Activated CD4-positive, alpha-beta T cell treated with anti-CD3 and anti-CD28 coated beads, Interleukin-2, amount 50 U/mL, for 48 hours (primary cell): Measurements from ENCODE around the gene STX10.

Source experiments
- DNase-seq, 2 experiments: peaks; one replicate each; pipeline ENCODE4 v3.0.0-alpha.2; 2020

STX10 gene

GRCh38 chr19:13139633-13140311 lies 10.4 kb downstream of the STX10 start:
- no peak for DNase-seq

DNA sequence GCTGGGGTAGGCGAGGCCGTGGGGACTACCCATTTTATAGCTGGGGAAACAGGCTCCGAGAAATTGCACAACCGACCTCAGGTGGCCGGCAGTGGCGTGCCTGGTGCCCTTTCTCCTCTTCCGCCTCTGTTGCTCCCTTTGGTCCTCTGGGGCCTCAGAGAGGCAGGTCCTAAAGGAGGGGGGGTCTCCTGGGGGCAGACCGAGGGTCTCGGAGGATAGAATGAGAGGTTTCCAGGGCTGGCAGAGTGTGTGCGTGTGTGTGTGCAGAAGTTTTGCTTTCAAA lies 11.3 kb downstream of the STX10 start:
- no peak for DNase-seq

DNA sequence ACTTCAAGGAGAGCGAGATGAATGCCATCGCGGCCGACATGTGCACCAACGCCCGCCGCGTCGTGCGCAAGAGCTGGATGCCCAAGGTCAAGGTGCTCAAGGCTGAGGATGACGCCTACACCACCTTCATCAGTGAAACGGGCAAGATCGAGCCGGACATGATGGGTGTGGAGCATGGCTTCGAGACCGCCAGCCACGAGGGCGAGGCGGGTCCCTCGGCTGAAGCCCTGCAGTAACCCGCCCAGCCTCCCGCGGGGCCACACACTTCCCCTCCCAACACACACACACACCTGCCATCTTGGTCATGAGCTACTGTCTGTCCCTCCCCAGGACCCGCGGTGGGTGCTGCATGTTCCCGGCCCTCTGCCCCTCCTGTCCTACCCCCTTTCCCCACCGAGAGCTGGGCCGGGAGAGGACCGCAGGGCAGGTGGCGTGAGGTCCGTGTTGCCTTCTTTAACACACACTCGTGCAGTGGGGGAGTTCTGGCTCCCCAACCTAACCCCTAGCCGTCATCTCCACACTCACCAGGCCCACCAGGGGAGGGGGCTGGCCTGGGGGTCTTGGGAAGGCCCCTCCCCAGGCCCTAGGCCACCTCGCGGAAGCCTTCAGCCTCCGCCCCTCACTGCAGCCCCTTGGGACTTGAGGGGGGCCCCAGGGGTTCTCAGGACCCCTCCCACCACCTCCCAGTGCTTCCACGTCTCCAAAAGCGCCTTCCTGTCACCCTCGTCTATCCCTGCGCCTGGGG lies 11.8 kb downstream of the STX10 start:
- DNase-seq = no peak

- DNase-seq = no peak
These were observed 12.8 kb downstream of the STX10 start for GRCh38 chr19:13137290-13137794.

GRCh38 chr19:13135068-13136062 lies 14.8 kb downstream of the STX10 start:
- DNase-seq = no peak

DNA sequence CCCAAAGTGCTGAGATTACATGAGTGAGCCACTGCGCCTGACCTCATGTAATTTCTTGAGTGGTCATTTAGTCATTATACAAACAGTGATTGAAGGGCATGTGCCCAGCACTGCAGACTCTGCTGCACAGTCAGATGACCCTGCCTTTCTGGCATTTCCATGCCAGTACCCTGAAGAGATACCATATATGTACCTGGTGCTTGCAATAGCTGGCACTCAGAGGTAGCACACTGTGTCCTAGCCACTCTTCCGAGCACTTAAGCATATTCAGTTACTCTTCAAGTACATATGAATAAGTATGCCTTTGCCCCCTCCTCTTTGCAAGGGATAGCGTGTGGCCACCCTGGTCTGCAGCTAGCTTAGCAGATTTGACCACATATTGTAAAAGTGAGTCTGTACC lies 15.5 kb downstream of the STX10 start:
- DNase-seq = no peak

DNA sequence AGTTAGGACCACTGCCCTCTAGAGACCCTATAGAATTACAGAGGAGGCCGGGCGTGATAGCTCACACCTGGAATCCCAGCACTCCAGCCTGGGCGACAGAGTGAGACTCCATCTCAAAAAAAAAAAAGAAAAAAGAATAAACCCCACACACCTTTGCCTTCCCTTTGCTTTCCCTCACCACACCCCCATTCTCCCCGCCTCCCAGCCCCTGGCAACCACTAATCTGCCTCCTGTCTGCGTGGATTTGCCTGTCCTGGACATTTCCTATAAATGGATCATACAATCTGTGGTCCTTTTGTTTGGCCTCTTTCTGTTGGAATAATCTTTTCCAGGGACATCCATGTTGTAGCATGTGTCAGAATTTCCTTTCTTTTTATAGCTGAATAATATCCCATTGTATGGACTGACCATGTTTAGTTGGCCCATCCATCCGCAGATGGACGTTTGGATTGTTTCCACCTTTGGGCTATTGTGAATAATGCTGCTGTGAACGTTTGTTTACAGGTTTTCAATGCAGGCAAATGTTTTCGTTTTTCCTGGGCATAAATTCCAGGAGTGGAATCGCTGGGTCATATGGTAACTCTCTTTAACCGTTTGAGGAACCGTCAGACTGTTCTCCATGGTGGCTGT lies 16.8 kb downstream of the STX10 start:
- no peak for DNase-seq

DNA sequence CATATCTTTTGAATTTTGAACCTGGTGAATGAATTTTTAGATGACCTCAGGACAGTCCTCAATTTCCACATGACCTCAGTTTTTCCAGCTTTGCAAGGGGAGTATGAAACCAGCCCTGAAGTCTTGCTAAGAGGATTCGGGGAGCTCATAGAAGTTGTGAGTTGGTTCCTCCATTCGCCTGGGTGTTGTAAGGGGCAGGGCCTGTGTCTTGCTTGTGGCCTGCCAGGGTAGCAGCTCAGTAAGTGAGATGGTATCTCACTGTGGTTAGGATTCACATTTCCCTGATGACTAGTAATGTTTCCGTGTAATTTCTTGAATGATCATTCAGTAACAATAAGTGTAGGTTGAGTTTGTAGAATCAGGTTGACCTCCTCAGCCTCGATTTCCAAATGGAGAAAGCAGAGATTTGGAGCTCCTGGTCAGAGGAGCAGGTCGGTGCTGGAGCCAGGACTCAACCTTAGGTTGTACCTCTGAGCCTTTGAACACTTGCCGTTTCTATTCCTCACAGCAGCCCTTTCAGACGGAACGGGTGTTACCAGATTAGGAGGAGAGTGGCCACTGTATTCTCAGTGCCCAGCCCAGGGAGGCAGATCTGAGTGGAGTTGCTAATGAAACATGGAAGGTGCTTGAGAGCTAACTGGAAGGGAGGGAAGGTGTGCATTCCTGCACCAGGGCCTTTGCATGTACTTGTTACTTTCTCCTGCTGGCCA lies 17.5 kb downstream of the STX10 start:
- peak; percentile 70 to 80 for DNase-seq

DNA sequence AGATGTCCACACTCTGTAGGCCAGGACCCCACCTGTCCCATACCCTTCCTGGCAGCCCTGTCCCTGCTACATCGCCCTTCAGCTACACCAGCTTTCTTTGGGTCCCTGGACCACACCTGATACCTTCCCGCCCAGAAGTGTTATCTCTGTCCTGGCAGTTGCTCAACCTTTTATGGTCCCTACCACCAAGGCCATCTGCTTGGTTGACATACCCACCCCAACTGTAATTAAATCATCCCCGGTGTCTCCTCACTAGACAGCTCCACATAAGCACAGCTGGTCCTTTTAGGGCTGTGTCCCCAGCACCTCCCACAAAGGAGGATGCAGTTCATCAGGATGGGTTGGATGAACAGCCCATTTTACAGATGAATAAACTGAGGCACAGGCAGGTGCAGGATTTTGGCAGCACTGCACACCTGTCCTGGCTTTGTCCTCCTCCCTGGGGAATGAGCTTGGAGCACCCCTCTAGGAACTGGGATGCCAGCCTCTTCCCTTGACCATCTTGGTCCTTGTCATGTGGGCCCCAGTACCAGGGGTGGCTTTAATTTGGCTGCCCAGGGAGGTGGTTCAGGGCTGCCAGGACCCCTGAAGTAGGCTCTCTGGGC lies 19.2 kb downstream of the STX10 start:
- DNase-seq = no peak

- DNase-seq = no peak
These were observed 20.8 kb downstream of the STX10 start for GRCh38 chr19:13129384-13129783.

DNA sequence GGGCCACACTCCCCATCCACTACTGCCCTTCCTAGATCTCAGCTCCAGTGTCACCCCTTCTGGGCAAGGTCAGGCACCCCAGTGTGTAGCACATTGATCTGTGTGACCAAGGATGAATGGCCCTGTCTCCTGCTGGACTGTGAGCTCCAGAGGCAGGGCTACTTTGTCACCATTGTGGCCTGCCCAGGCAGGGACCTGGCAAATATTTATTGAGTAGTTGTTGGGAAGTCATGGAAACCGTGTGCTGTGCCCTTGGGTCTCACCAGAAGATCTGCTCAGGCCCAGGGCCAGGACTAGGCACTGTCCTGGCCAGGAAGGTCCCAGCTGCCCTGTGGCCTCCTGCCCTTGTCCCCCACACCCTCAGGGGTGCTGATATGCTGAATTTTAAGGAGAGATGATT lies 21.6 kb downstream of the STX10 start:
- no peak for DNase-seq

DNA sequence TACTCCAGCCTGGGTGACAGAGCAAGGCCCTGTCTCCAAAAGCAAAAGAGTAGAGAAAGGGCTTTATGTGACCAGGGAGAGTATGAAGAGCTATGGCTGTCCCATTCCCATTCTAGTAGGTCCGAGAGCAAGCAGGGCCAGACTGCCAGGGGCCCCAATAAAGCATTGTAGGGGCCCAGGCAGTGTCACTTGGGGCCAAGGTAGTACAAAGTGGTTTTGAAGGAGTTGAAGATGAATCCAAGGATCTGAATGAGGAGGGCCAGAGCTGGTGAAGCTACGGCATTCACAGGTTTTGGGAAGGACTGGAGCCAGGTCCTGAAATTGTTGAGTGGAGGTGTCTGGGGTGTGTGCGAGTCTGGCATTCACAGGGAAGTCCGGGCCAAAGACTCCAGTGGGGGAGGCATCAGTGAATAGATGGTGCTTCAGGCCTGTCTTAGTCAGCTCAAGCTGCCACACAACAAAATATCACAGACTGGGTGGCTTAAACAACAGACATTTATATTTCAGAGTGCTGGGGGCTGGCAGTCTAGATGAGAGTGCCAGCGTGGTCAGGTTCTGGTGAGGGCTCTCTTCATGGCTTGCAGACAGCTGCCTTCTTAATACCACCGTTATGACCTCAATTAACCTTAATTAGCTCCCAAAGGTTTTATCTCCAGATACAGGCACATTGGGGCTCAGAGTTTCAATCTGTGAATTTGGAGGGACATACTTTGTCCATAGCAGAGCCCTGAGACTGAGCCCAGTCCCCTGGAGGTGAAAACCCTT lies 22.2 kb downstream of the STX10 start:
- DNase-seq = no peak

- no peak for DNase-seq
These were observed 23.1 kb downstream of the STX10 start for GRCh38 chr19:13127051-13127450.

DNA sequence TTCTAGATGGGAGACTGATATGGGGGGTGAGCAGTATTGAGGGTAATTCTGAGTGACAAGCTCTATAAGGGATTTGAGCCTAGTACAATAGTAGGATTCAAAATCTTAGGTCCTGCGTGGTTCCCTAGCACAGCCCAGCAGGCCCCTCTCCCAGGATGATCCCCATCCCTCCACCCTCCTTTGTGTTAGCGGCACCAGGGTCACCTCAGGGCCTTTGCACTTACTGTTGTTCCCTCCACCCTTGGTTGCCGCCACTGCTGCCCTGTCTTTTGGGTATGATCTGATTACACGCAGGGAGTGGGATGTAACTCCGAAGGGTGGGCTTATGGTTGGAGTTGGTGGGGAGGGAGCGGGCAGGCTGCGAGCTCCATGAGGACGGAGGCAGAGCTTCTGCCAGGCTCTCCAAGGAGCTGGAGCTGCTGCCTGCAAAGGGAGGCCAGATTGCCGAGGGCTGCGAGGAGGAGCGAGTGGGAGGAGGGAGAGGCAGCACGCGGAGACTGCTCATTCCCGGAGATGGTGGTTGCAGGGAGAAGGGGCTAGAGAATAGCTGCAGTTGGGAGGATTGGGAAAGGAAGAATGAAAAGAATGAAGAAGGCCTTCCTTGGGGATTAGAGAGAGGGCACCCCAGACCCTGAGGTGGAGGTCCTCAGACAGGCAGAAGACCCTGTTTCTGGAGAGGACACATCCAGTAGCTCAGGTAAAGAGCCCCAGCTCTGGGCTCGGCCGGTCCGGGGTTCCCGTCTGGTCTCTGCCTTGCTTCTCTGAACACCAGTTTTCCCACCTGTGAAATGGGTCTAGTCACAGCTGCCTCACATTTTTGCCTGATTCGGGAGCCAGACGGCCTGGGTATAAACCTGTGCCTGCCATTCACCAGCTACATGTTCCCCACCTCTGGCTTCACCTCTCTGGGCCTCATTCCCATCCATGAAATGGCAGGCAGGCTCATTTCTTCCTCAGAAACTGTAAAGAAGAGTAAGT lies 26.9 kb downstream of the STX10 start:
- DNase-seq = no peak

DNA sequence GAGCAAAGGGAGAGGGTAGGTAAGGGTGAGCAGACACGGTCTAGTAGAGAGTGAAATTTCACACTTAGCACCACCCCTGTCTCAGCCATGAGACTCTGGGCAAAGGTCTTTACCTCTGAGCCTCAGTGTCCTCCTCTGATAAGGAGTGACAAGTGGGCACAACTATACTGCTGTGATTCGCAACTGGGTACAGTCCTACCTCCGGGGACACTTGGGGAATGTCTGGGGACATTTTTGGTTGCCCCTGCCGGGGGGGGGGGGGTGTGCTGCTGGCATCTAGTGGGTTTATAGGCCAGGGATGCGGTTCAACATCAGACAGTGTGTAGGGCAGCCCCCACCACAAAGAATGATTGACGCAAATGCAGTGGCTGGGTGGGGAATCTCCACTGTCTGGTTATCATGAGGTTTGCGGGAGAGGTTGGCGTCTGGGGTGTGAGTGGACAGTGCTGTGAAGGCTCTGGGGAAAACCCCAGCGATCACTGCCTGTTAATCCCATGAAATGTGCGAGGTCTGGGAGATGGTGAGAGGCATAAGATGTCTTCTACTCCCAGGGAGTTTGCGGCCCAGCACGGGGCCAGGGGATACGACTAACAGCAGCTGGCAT lies 27.8 kb downstream of the STX10 start:
- peak in 1 of 2 experiments; percentile 23 for DNase-seq

DNA sequence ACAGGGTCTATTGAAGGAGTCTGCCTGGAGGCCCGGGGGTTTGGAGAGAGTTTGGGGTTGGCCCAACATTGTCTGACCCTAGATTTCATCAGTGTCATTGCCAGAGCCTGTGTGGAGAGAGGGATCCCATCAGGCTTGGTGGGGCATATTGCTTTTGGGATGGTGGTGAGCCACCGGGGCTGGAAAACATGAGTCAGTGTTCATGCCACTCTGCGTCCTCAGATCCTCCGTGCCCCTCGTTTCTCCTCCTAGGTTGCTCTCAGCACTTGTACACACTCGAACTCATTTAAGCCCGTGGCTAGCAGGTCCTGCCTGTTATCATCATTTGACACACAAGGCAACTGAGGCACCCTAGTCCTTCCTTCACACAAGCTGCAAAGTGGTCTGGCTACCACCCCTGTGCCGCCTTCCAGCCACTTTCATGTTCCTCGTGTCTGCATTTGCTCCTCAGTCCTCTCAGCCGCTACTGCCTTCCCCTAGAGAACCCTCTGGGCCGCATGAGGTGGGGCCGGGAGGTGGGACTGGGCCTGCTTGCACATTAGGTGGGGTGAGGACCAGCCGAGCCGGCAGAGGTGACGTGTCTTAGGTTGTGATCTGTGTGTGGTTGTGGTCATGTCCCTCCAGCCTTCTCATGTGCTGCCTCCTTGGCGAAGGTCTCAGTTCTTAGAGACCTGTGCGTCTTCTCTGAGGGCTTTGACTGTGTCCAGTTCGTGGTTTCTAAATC lies 28.5 kb downstream of the STX10 start:
- peak; percentile 17 to 40 for DNase-seq

GRCh38 chr19:13120817-13121216 lies 29.4 kb downstream of the STX10 start:
- no peak for DNase-seq

GRCh38 chr19:13120031-13120430 lies 30.1 kb downstream of the STX10 start:
- DNase-seq = no peak

DNA sequence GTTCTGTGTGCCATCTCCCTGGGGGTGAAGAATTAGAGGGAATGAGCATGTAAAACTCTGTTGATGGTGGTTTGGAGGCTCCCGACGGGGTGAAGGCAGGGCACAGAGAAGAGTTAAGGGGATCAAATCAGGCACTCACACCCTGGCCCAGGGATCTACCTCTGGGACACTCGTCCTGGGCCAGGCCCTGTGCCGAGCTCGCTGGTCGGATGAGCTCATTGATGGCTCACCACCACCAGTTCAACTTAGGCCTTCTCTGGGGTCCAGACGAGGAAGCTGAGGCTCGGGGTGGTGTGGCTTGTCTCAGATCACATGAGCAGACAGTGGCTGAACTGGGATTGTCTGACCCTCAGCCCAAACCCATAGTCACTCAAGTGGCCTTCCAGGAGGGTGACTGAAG lies 30.5 kb downstream of the STX10 start:
- no peak for DNase-seq
